NCI-H1694 (cell line): Measurements from ENCODE around the gene CPXM2.

Experiments
- DNase-seq: peaks from one replicate; lab custom pipeline; 2025; lab: John Stamatoyannopoulos, UW

The CPXM2 gene

DNA sequence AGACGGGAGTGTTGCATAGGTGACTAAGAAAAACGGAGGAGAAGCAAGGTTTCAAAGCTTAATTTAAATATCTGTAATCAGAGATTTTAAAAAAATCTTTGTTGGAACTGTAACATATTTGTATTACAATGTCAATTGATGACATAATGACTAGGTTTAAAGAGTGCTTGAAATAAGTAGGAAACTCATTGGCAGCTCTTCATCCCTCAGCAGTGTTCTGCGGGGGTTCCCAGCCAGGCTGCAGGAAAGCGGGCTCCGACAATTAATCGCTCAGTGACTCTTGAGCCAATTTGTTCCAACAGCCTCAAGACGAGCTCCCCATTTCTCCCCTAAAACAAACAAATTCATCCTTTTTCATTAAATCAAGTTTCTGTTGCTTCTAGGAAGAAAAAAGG, 22.6 kb downstream of the CPXM2 start:
- no peak for DNase-seq

DNA sequence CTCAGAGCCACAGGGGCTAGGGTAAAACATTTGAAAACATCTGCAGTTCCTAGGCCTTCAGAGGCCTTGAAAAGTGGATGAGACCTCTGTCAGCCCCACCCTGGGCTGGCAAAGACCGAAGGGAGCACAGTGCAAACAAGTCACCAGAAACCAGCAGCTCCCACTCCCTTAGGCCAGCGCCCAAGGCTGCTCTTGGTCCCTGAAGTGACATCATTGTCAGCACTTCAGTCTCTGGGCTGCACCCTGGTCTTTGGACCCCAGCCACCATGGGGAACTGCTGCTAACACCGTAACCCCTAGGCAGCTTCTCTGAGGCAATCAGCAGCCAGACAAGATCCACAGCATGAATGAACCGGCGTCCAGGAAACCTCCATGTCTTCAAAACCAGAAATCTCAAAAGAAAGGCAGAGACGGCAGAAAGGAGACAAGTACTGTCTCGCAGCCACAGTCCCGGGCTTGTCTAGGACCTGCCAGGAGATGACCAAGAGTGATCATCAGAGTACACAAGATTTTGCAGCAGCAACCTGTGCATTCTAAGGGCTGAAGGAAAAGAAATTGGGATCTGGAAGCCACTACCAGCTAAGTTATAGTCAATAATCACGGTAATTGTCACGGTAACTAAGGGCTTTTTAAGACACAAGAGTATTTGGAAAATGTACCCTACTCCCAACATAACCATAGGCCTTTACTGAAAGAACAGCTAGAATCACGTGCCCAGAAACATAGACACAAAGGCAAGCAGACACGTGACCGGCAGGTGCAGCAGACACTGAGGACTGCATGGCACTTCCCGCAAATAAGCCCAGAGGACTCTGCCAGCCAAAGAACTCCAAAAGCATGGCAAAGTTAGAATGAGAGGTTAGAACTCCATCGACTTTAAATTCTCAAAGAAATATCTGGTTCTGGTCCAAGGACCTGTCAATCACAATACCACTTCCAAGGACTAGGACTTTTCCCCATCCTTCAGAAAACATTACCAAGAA, 23.3 kb downstream of the CPXM2 start:
- DNase-seq = no peak

DNA sequence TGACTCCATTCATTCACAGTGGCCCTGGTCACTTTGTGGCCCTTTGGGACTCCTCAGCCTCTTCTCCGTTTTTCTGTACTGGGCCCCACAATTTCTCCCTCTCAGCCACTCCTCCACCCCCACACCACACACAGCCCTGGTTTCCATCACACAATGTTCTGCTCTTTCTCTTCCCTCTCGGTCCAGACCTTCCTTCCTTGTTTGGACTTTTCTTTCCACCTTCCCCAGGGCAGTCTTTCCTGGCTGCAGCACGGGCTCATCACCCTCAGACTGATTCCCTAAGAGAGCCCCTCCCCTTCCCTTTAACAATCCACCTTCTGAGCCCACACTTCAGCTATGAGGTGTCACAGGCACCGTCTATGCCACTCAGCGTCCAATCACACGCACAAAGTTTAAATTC, 25.7 kb downstream of the CPXM2 start:
- no peak for DNase-seq

DNA sequence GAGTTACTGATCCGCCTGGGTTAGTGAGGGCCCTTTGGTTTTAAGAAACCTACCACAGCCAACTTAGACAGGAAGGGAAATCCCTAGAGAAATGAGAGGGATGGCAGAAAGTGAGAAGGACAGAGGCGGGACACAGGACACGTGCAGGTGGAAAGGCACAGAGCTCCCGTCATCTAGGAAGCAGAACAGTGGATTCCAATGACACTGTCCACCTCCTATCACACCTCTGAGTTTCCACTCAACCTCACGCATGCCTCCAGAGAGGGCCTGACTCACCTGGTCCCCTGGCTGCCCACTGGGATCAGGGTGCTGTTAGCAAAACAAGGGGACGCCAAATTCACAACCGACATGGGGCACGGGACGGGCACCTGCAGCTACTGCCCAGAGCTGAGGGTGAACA, 26.3 kb downstream of the CPXM2 start:
- no peak for DNase-seq

DNA sequence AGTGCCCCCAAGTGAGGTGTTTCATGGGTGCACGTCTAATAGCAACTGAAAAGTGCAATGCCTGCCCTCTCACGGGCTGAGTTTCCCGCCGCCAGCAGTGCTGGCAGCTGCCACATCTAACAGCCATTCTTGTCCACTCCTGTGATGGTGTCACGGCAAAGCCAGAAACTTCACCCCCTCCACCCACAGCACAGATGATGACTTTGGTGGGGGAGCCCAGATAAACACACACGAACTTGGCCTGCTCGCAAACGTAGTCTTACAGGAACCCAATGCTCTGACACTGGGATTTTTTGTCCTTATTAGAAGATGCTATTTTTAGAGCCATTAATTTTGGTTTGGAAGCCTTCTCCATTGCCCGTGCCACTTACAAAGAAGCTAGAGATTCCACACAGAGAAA, 26.7 kb downstream of the CPXM2 start:
- DNase-seq = no peak

DNA sequence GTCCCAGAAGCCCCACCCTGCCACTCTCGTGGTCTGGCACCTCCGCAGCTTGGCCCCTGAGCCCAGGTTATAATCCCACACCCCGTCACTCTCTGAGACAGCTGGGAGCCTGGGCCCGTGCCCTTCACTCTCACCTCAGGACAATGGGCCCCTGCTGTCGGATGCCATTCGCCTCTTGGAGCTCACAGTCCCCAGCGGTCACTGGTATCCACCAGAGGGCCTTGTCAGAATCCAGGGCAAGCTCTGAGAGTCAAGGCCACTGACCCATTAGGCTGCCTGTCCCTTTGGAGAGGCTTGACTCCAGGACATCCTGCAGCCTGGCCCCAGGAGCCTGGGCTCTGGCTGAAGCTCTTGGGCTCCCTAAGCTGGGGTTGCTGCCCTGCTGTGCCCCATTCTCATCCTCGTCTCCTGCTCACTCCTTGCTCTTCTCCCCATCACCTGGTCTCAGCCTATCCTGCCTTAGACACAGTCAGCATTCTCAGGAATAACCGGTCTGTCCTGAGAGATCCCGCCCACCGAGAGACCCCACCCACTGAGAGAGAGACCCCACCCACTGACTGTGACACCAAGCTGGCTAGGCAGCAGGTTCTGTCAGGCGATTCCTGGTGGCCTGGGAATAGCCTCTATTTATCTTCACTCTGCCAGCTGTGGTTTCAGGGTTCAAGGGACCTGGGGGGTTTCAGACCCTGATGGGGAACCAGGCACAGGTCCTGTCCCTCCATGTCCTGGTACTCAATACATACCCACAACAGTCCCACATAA, 27.7 kb downstream of the CPXM2 start:
- no peak for DNase-seq

DNA sequence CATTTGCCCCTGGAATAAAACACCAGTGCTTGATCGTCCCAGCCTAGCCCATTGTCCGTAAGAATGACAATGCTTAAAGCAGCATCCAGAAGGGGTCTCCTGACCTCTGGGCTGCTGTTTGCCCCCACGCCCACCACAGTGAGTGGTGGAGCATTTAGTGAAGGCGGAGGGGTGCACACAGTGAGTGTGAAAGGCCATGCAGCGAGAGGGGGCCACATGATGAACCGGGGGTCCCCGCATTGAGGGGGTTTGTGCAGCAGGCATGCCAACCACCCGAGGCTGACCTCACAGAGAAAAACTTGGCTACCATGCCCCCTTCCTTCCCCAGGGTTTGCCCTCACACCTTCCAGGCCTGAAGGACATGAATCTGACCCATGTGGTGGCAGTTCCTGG, 28.4 kb downstream of the CPXM2 start:
- DNase-seq = no peak

DNA sequence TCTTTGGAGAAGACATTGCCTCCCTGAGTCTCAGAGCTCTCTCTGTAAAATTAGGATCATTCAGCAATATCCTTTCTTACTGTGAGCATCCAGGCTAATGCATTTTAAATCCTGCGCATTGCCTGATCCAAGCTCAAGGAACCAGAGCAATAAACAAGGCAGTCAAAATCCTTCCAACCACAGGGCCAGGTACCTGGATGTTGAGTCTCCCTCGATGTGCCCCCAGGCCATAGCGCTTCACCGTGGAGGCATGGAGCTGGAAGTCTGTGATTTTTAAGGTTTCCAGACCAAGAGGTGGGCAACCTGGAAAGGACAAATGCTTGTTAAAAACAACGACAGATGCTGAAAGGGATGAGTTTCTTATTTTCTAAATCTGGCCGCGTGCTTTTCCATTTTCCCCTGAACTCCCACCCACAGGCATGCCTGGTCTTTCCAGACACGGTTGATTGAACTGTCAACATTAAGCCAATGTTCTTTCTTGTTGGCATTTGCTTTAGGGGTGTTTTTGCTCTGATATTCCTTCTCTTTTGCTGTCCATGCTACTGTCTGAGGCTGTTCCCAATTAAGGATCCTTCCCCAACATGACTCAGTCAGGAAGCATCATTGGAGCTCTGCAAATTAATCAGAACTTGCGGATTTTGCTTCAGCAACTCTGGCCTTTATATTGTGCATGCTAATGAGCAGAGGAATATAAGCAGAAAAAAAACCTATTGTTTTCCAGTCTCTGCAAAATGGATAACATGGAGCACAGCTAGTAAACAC, 29.0 kb downstream of the CPXM2 start:
- DNase-seq = peak; percentile 5

DNA sequence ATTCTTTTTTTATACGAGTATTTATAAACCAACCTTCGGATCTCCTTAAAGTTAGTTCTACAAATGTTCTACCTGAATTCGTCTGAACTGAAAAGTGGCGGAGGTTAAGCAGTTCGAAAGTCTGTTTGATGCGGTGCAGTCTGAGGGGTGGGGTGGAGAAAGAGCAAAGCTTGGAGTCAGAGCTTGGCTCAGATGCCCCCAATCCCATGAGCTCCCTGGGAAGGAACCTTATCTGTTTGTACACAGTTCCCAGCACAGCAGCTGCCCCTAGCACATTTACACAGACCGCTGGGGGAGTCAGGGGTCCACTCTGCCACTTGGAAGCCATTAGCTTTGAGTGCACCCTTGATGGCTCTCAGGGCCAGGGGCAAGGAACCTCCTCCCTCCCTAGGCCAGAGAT, 30.8 kb downstream of the CPXM2 start:
- DNase-seq = no peak

DNA sequence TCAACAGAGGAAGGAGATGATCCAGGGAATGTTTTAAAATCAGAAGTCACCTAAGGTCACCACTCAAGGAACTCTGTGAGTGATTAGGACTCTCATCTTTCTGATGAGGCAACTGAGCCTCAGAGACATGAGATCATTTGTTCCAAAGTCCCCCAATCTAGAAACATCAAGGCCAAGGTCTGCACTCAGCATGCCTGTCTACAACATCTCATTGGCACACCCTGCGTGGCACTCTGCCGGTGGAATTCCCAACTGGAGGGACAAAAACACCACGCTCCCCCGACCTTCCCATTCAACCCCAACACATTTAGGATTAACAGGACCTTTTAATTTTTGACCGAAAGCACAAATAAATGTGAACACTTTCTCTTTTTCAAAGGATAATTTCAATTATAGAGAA, 31.4 kb downstream of the CPXM2 start:
- no peak for DNase-seq

DNA sequence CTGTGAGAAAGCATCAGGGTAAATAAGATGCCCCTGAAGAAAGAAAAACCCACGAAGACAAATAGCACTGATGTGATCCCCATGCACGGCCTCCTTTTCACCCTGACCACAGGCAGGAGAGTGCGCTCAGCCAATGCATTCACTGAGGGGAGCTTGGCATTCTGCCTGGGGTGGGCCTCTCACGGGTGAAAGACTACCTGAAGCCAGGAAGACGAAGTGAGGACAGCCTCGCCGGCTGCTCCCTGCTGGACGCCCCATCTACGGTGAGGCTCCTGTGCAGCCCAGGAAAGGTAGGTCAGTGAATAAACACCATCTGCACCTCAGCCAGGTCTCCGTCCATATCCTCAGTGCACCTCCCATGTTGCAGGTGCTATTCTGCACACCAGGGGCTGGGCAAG, 32.0 kb downstream of the CPXM2 start:
- DNase-seq = no peak

DNA sequence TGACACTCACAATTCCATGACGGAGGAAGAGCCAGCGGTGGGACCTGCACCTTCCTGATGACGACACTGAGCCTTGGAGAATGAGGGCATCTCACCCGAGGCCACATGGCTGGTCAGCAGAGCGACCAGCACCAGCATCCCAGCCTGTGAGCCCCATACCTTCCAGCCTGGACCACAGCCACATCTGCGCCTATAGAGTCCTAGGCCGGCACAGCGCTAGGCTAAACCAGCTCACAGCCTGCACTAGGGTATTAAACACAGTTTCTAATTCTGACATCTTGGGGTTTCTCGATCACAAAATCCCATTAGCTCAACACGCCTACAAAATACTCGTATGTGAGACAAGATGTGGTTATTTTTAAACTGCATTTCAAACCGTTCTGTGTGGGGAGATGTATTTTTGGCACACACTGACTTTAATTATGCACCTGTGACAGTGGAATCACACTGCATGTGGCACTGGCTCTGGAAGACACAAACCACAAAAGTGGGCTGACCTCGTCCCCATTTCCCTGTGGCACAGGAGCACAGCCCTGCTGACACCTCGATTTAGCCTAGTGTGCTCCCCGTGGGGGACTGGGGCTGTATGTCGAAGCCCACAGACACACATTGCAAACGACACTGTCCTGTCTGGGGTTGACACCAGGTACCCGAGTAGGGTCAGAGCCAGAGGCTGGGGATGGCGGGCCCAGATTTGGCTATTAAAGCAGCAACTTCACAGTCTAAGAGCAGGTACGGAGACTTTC, 32.5 kb downstream of the CPXM2 start:
- DNase-seq = no peak

DNA sequence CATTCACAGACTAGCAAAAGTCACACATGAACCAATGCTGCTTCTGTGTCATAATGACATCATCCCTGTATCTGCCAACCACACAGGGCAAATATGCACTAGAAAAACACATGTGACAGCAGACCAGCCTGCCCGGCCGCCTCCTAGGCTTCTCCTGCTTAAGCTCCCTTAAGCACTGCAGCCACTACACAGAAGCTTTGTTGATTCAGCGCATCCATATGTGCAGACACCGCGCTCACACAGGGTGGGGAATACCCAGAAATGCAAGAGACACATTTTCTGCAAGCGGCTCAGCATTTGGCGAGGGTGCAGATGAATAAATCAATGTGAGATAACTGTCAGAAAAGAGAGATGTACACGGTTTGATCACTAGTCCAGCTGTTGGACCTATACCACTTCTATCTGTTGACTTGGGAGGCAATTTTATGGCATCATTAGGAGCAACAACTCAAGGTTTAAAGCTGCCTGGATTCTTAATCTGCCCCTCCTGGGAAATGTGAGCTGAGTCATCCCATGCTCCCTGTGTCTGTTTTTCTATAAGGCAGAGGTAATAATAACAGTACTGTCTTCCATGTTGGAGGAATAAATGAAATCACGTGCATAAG, 33.4 kb downstream of the CPXM2 start:
- peak; percentile 25 for DNase-seq

DNA sequence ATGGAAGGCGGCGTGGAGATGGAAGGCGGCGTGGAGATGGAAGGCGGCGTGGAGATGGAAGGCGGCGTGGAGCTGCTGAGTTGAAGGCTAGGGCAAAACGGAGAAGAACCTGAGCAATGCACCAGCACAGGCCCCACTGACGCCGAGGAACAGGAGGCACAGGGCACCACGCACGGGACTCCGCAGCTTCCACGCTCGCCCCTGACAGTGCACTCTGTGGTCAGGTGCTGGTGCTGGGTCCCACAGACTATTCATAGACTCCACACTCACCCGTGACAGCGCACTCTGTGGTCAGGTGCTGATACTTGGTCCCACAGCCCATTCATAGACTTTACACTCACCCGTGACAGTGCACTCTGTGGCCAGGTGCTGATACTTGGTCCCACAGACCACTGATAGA, 34.0 kb downstream of the CPXM2 start:
- no peak for DNase-seq

DNA sequence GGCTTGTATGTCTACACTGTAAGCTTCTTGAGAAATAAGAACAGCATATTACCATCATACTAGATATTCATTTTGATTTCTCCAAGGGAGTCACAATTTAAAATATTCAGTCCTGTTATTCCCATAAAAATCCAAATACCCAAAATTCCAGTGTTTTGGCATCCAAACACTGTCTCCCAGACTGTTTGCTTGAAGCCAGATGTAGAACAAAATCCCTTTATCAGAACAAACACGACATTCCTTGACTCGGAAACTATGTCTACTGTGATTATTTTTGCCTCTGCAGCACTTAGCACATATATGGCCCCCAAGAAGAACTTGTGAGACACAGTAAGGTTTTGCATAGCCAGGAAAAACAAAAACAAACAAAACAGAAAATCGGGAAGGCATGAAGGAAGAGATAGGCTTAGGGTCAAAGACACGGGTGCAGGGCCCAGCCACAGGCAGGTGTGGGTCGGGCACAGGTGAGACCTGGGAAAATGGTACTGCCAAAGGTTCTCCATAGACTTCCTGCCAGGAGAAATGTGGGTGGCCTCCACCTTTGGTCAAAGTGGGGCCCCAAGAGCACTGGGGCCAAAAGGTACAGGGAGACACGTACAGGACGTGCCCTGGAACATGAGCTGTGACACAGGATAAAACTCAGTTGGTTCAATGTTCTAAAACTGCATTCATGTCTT, 36.5 kb downstream of the CPXM2 start:
- DNase-seq = no peak

DNA sequence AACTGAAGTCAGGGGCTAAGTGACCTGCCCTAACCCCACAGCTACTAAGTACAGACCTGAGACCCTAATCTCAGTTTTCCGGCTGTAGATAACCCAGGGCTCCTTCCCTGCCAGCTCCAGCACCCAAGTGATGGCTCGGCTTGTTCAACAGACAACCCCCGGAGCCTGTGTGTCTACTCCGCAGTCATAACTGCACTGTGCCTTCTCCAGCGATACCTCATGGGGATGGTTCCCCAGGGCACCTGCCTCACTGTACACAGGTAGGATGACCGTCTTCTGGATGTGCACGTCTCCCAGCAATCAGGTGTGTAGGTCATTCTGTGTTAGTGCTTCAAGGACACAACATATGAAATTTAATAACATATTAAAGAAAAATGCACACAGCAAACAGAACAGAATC, 37.1 kb downstream of the CPXM2 start:
- DNase-seq = no peak

DNA sequence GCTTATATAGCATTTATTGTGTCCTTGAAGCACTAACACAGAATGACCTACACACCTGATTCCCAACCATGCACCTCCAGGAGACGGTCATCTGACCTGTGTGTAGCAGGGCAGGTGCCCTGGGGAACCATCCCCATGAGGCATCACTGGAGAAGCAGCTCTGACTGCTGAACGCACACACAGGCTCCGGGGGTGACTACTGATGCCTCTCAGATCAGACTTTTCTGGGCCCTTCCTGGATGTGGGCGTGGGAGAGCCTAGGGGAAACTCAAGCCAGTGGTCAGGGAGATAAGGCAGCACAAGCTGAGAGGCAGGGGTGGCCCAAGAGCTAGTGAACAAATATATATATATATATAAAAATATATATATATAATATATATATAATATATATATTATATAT, 37.6 kb downstream of the CPXM2 start:
- no peak for DNase-seq

DNA sequence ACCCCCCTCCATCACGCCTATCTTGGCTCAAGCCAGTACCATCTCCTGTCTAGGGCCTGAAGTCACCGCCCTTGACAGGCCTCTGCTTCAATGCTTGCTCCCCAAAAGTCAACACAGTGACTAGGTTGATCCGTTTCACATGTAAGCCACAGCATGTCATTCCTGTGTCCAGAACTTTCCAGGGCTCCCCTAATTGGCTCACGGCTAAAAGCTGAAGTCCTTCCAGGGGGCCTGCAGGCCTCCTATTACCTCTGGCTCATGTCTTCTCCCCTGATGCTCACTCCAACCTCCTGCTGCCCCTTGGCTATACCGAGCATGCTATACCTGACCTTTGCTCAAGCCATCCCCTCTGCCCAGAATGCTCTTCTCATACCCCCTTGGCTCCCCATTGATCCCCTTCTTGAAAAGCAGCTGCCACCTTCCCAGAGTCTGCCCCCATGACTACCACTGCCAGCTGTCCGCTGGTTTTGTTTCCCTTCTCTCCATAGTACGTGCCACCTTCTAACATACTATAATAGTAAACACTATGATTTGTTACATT, 39.1 kb downstream of the CPXM2 start:
- no peak for DNase-seq

DNA sequence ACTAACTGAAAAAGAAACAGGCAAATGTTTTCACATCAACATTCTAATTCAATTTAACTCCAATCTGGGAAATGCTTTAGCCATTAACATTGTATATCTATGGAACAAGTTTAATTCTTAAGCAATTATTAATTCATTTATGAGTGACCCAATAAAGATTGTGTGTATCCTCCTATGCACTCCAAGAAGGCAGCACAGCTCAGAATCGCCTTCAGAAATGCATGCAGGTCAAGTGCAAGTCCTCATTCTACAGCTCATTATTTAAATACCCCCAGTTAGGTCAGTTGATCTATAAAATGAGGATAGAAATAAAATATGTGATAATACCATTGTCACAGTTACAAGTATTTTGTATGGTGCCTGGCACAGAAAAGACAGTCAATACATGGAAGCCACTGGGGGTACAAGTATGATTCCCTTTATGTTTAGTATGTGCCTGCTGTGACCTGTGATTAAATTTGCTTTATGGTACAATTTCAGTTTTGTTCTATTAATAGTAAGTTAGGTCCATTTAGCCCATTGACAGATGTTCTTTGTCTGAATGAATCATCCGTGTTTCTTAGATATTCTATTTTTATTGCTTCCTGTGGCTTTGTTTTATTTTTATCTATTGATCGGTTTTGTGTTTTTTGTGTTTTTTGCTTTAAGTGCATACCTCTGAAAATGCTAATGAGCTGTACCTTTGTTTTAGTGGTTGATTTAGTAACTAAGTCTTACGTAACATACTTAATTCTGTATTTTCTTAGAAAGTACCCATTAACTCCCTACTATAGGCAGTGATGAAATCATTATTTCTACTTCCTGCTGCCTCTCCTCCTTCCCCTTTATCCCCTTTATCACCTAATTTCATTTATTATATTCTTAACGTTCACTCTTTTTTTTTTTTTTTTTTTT, 42.8 kb downstream of the CPXM2 start:
- DNase-seq = no peak
